ENCODE results near the gene CFAP74.

DNA sequence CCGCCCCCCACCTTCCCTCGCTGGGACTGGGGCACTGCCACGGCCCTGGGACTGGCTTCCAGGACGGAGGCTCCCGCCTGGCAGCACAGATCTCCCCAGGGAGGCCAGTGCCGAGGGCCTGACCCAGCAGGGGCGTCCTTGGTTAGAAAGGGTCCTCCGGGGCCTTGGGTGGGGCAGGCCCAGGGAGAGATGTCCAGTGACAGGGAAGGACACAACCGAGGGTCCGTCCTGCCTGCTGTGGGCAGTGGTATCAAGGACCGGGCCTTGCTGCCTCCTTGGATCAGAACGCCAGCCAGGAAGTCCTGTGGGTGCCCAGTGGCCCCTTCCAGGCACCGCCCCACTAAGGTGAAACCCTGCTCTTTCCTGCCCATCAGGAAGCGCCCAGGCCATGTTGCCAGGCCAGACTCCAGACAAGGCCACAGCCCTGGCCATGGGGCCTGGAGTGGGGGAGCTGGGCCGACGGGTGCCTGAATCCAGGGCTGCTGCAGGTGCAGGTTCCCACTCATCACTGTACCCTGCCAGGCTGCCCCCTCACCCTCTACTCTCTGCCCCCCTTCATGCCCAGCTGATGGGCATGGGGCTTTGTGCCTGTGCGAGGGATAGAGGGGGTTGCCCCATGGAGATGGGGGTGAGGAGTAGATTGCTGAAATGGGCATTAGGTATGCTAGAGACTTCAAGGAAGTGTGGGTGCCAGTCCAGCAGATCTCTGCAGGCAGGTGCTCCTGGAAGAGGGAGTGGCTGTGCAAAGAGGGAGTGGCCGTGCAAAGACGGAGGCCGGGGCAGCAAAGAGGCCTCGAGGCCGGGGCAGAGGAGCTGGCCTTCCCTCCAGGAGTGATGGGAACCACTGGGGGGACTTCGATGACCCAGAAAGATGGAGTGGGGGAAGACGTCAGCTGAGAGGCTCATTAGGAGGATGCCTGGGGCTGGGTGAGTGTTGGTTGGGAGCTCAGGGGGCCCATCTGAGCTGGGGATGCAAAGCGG is 44.5 kb upstream of the CFAP74 start:
- TF ChIP-seq, protein P1, sequence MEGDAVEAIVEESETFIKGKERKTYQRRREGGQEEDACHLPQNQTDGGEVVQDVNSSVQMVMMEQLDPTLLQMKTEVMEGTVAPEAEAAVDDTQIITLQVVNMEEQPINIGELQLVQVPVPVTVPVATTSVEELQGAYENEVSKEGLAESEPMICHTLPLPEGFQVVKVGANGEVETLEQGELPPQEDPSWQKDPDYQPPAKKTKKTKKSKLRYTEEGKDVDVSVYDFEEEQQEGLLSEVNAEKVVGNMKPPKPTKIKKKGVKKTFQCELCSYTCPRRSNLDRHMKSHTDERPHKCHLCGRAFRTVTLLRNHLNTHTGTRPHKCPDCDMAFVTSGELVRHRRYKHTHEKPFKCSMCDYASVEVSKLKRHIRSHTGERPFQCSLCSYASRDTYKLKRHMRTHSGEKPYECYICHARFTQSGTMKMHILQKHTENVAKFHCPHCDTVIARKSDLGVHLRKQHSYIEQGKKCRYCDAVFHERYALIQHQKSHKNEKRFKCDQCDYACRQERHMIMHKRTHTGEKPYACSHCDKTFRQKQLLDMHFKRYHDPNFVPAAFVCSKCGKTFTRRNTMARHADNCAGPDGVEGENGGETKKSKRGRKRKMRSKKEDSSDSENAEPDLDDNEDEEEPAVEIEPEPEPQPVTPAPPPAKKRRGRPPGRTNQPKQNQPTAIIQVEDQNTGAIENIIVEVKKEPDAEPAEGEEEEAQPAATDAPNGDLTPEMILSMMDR (IDR thresholded peaks at IDR 0.05): no peak
- no peak for TF ChIP-seq POLR2A (IDR thresholded peaks at IDR 0.05)
